ENCODE measurements around the gene TCF7L2. TPM values are rescaled to one million over a fixed set of nuclear protein-coding genes. Genes with fewer than 3 reads are reported as not detected.

TCF7L2 gene
- polyA plus RNA-seq, 1 donor: 50.4 TPM

DNA sequence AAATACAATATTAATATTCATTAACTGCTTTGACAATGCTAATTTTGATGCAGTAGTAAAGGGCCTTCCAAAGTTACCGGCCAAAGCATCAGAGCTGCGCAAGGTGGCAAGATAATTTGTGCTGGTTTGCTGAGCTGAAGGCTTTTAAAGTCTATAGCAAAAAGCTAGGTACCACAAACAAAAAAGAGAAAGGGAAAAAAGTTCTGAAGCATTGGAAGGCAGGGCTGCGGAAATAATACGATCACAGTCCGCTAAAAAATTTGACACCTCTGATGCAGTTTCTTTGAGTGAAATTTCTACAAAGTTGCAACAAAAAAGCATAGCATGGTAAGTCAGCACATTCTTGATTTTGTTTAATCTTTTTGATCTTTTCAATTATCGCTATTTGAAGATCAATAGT lies 175.6 kb downstream of the TCF7L2 start:
- DNase-seq: no peak

DNA sequence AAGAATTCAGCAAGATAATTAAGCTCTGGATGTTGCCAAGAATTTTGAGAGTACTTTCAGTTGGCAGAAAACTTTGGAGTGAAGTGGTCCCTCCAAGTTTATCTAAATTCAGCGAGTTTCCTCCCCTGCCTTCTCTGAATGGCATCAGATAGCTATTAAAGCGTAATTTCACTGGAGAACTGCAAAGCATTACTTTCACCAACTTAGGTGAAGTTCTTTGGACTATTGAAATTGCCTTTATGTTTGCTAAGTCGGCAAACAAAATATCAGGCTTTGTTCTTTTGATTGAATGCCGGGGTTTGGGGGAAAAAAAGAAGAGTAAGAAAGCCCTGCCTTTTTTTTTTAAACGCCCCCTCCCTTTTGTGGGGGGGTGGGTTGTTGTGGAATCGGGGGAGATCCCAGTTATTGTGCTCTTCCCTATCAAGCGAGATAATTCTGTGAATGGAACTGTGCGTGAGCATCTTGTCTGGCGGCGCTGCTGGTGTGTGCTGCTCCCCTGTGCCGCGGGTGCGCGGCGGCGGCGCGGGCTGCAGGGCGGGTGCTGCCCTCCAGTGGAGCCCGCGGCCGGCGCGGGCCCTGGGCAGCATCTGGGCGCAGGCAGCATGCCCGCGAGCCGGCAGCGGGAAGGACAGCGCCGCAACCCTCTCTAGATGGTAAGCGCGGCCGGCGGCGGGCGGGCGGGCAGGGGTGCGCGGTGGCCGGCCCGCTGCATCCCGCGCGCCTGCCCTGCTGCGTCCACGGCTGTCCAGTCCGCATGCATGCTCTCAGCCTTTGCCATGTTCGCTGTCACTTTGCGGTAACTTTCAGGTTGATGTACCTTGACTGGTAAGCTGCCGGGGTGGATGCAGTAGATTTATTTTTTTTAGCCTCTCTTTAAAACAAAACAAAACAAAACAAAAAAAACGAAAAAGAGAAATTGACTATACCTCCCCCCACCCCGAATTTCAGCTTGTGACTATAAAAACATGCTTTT lies 176.5 kb downstream of the TCF7L2 start:
- DNase-seq: peak; percentile 65

DNA sequence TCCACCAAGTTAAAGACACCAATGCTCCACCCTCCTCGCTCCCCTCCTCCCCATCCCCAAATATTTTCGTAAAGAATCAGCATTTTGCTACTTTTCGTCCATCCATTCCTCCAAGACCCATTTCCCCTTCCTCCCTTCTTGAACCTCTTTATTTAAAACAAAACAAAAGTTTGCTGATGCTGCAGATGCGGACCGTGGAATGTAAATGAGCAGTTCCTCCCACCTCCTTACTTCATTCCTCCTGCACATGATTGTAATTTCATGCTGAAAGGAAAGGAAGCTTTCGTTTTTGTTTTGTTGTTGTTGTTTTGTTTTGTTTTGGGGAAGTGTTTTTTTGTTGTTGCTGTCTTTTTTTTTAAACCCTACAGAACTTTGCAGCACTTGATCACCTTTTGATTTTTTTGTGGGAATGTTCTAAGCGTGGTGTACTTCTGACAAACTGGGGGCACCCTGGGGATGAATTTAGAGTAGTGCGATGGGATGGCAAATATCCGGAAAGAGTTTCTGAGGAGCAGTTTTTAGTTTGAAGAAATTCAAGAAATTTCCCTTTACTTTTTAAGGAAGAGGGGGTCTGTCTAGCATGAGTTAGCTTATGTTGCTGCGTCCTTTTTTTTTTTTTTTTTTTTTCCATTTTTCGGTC lies 177.3 kb downstream of the TCF7L2 start:
- no peak for DNase-seq

DNA sequence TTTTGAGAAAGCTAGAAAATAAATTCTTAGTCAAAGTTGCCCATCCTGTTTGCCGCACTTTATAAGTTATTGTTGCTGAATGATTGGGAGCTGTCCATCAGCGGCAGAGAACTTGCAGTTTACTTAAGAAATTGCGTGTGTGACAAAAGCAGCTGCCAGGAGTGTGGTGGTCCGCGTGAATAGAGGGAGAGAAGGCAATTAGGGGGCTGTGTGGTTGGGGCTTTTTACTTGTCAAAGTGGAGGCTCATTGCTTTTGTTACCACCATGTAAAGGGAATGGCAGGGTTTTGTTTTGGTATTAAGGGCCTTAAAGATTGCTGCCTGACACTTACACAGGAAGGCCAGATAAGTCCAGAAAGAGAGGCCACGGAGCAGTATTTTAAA lies 177.8 kb downstream of the TCF7L2 start:
- no peak for DNase-seq

GRCh38 chr10:113128450-113129070 lies 178.5 kb downstream of the TCF7L2 start:
- DNase-seq: no peak

- no peak for DNase-seq
Observed at GRCh38 chr10:113129117-113129516, 179.1 kb downstream of the TCF7L2 start.

GRCh38 chr10:113130014-113130641 lies 180.1 kb downstream of the TCF7L2 start:
- DNase-seq: no peak

GRCh38 chr10:113131613-113132261 lies 181.7 kb downstream of the TCF7L2 start:
- DNase-seq: no peak

- no peak for DNase-seq
Observed at GRCh38 chr10:113132591-113133121, 182.6 kb downstream of the TCF7L2 start.

DNA sequence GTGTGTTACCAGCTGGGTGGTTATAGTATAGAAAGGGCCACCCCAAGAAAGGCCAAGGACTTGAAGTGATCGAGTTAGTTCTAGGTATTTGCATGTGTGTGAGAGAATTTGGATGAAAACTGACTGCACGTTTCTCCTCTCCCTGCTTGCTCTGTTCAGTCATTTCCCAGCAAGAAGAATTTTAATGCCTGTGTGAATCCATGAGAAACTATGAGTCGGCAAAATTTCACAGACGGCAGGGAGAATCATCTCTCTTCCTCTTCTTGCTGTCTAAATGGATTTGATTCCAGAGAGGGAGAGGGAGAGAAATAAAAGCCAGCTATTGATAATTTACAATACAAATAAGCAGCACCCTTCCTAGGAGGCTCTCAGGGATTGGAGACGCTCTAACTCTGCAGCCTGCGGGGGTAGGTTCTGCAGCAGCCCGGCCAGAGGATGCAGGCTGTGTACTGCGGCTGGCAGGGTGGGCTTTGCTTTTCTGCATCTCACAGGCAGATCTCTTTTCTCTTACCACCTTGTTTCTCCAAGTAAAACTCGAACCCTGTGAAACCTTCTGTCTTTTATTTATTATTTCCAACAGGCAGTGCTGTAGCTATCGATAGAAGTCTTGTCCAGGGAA lies 183.6 kb downstream of the TCF7L2 start:
- DNase-seq: no peak

- no peak for DNase-seq
Observed at GRCh38 chr10:113135025-113135424, 185.0 kb downstream of the TCF7L2 start.

DNA sequence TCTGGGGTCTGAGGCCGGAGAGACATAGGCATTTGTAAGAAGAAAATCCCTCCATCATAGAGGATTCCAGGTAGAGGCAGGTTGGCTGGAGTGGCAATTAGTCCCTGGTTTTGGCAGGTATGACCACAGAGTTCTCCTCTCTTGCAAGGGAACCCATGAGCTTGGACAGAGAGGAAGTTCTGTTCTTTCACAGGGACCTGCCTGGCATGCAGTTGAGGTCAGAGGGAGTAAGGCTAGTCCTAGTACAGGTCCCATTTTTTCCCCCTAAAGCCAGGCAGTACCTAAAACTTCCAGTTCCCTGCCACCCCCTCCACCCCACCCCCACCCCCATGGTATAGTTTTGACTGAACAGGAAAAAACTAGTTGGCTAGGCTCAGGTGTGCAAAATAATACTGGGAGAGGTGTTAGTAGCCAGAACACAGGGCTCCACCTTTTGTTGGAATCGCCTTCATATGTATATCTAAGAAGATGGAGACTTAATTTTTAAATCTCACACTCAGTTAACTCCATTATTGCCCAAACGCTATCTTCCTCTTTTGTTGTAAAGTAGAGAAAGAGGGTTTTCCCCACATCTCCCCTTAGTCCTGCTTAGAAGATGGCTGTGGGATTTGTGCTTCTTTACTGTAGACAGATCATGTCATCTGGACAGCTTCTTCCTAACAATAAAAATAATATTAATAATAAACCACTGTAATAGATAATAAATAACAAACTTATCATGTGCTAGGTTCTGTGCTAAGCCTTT lies 188.1 kb downstream of the TCF7L2 start:
- no peak for DNase-seq

DNA sequence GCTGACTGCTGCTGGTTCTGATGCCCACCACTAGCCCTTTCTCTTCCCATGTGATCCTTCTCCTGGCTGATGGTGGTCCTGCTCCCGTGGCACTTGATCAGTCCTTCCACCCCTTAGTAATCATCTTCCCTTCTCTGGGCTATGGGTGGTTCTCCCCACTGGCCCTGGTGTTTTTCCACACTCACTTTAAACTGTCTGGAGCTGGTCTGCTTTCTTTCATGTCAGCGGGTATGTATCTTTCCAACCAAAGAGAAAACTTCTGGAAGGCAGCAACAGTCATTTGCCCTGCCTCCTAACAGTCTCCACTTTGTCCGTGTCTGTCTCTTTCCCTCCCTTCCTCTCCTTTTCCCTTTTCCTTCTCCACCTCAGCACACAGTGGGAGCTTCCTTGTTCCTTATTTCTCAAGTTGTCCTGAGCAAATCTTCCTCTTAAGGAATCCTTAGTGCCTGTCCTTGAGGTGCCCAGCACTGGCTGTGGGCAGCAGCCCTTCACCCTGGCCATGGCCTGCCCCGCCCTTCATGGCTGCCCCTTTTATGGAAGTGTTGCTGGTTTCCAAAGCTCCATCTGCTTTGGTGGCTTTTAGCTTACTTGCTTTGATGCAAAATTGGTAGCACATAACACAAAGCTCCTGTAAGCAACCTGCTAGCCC lies 189.0 kb downstream of the TCF7L2 start:
- DNase-seq: no peak

- no peak for DNase-seq
Observed at GRCh38 chr10:113139699-113140098, 189.7 kb downstream of the TCF7L2 start.

DNA sequence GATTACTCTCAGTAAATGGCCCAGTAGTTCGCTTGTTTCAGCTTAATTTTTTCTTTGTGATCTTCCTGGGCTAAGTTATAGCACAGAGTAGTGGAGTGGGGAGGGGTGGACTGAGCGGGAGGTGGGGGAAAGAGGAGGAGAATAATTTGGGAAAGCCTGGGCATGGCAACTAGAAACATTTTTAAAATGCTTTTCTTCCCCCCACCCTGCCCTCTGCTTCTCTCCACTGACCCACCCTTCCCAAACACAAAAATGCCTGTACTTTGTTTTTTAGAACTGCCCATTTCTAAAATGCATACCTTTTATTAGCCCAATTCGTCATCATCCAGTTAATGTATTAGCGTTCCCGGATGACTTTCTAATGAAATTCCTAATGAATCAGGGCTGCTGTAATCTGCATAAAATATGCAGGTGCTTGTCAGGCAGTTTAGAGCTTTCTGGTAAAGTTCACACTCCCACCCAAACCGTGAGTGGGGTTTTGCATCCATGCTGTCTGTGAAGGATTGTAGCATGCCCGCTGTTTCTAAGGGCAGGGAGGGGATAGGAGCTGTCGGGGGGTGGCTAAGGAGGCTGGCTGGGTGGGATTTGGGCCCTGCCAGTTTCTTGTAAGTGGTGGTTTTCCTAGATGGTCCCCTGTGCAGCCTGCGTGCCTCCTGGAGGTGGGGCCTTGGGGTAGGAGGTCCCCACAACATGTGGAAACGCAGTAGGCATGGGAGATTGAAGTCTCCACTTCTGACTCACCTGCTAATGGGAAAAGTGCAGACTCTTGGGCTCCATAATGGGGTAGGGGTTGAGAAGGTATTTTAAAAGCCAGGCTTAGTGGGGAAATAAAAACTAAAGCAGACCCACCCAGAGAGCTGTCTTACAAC lies 190.3 kb downstream of the TCF7L2 start:
- DNase-seq: no peak

DNA sequence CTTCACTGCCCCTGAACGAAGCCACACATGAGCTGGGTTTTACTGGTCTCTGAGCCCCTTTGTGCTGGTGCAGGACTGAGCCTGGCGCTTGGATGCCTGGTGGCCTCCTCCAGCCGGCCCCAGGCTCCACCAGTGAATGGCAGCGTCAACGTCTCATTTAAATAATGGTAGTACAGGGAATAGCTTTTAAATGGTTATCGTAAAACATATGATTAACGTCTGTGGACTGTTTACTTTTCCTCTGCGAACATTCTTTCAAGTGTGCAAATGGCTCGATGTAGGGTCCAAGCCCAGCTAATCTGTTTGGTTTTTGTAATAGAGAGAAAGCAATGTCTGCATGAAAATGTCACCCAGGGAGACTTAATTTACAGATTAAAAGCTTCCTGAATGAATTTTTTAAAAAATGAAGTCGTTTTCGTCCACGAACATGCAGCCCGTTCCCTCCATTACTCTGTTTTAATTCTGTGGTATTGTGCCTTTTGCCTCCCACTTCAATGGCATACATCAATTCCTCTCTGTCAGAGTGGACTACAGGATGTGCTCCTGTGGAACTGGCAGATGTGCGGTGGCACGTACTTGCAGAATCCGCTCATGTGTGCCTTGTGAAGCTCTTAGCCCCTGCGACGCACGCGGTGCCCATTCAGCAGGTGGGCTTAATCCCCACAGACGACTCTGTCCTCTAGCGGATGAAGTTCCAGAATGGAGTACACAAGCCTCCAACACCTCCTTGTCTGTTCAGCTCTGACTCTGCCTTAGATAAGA lies 192.7 kb downstream of the TCF7L2 start:
- DNase-seq: no peak

- DNase-seq: no peak
Observed at GRCh38 chr10:113144576-113144975, 194.5 kb downstream of the TCF7L2 start.
